ENCODE data around the gene MAGI3.

- TF ChIP-seq CTCF (IDR thresholded peaks at IDR 0.05), result no peak
- TF ChIP-seq POLR2AphosphoS5 (IDR thresholded peaks at IDR 0.05), result no peak
- no peak for TF ChIP-seq POLR2A (IDR thresholded peaks at IDR 0.05)
- TF ChIP-seq EP300 (IDR thresholded peaks at IDR 0.05; ENCODE audit: low read depth), result no peak
These were observed 293.3 kb downstream of the MAGI3 start for GRCh38 chr1:113683384-113684152.
